ENCODE data around the gene ASB1.

DNA sequence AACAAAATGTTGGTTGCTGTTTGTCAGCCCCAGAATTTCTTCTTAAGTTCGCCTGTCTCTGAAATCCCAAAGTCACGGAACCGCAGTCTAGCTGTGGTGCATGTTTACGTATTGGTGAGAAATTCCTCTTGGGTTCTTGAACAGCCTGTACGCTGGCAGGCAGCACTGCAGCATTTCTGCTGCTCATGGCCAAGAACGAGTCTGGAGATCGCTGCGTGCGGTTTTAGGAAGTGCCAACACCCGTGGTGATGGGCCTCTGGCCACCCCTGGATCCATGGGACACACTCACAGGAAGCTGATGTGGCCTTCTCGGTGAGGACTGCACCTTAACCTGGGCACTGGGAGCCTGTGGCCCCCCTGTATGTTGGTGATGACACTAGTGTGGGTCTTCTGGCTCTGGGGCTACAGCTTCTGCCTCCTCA is 23.7 kb downstream of the ASB1 start:
- TF ChIP-seq, protein P1, sequence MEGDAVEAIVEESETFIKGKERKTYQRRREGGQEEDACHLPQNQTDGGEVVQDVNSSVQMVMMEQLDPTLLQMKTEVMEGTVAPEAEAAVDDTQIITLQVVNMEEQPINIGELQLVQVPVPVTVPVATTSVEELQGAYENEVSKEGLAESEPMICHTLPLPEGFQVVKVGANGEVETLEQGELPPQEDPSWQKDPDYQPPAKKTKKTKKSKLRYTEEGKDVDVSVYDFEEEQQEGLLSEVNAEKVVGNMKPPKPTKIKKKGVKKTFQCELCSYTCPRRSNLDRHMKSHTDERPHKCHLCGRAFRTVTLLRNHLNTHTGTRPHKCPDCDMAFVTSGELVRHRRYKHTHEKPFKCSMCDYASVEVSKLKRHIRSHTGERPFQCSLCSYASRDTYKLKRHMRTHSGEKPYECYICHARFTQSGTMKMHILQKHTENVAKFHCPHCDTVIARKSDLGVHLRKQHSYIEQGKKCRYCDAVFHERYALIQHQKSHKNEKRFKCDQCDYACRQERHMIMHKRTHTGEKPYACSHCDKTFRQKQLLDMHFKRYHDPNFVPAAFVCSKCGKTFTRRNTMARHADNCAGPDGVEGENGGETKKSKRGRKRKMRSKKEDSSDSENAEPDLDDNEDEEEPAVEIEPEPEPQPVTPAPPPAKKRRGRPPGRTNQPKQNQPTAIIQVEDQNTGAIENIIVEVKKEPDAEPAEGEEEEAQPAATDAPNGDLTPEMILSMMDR (IDR thresholded peaks at IDR 0.05): no peak
- TF ChIP-seq POLR2A (IDR thresholded peaks at IDR 0.05): no peak

All from esophagus squamous epithelium (tissue), 4 donors.